ENCODE data around the gene DEFB132. TPM values are rescaled to one million over a fixed set of nuclear protein-coding genes. Genes with fewer than 3 reads are reported as not detected.
A peak's percentile ranks its signal among the peaks of the same experiment; 100 is the strongest.

DEFB132 gene
- total RNA-seq, 2 donors from 2014 or later = not detected

GRCh38 chr20:309841-310644, 52.5 kb downstream of the DEFB132 start:
- DNase-seq (peak; percentile 42 to 52 (median 51)), ATAC-seq (peak; percentile 99)
- Mint-ChIP-seq H3K27me3 (peaks cover 4% of the 10 kb centered on the region), H3K27ac (peak overlapping the region; percentile 41), H3K4me1 (peaks cover 10% of the 10 kb centered on the region), H3K36me3 (ENCODE audit: low read depth) (no peaks in the 10 kb centered on the region), H3K4me3 (peak overlapping the region; percentile 62)
- H3K9me3 ChIP-seq (ENCODE audit: control insufficient read depth, low read length, poor library complexity, severe bottlenecking) = no peaks in the 10 kb centered on the region

GRCh38 chr20:310645-311044, 53.1 kb downstream of the DEFB132 start:
- Mint-ChIP-seq H3K4me3 (peak overlapping the region; percentile 62), H3K4me1 (peaks cover 10% of the 10 kb centered on the region)
- ATAC-seq = no peak

More at GRCh38 chr20:310645-311044, 53.1 kb downstream of the DEFB132 start:
- Mint-ChIP-seq H3K27ac (no peak overlapping the region), H3K36me3 (ENCODE audit: low read depth) (no peaks in the 10 kb centered on the region), H3K27me3 (peaks cover 4% of the 10 kb centered on the region)
- no peak for DNase-seq
- no peaks in the 10 kb centered on the region for H3K9me3 ChIP-seq (ENCODE audit: control insufficient read depth, low read length, poor library complexity, severe bottlenecking)

Other genes with a start within 250 kb of the DEFB132 start
- not detected for gene DEFB125, start 170.1 kb upstream of the DEFB132 start, total RNA-seq
- gene DEFB126, start 115.1 kb upstream of the DEFB132 start, total RNA-seq = not detected
- gene DEFB127, start 100.3 kb upstream of the DEFB132 start, total RNA-seq = not detected
- not detected for gene DEFB128, start 68.0 kb upstream of the DEFB132 start, total RNA-seq
- not detected for gene DEFB129, start 30.5 kb upstream of the DEFB132 start, total RNA-seq
- 1 to 10 TPM; 2.4 to 2.7 TPM for gene C20orf96, start 33.0 kb downstream of the DEFB132 start, total RNA-seq
- gene ZCCHC3, start 39.8 kb downstream of the DEFB132 start, total RNA-seq = 10 to 100 TPM; 15.6 to 18.9 TPM
- 1 to 10 TPM; 5.2 to 8.3 TPM for gene SOX12, start 67.8 kb downstream of the DEFB132 start, total RNA-seq
- under 1 TPM; 0.62 to 0.89 TPM for gene NRSN2, start 89.4 kb downstream of the DEFB132 start, total RNA-seq
- 1 to 10 TPM; 1.8 to 3.3 TPM for gene TRIB3, start 123.0 kb downstream of the DEFB132 start, total RNA-seq
- gene RBCK1, start 150.6 kb downstream of the DEFB132 start, total RNA-seq = 10 to 100 TPM; 62.1 to 72.7 TPM
- gene TBC1D20, start 204.8 kb downstream of the DEFB132 start, total RNA-seq = 10 to 100 TPM; 20.6 to 29.4 TPM

All from T-helper 17 cell (primary cell).